Heart left ventricle (tissue), 13 donors: ENCODE data around the gene MYLK2.

Experiments used
- POLR2A ChIP-seq, 2 donors: fragments of 450-650 bp; IDR thresholded peaks; one replicate each; pipeline ENCODE4 v1.6.1; 2017; ENCODE audit warnings: antibody characterized with exemption in 2 of 2, mild to moderate bottlenecking in 2 of 2, moderate library complexity in 2 of 2
- TF ChIP-seq, protein P1 (sequence below), 12 donors: fragments of 200-600 bp; sonication (generic) in 4 of 12; IDR thresholded peaks; one replicate each; pipeline versions ENCODE4 v1.5.0 to v1.8.0; 2018 to 2022; ENCODE audit warnings: antibody characterized with exemption in 12 of 12, mild to moderate bottlenecking in 5 of 12
- donor health status: ischemic (EF 13 %, LVEDD 7.1; RV severe dilation, severe dysfunction).
- donor health status: DM: no; HTN: yes; CAD: no.
- donor health status: DM: no; HTN: no; CAD: no.
- donor health status: ischemic (EF 25% LVEDD 6.9; RV normal size, moderate dysfunction).
- donor health status: ischemic (EF 25% LVEDD 5.7; RV mildly dilated, moderate dysfunction).
- donor health status: ischemic (EF 35%, LVEDD 5.7; RV mildly dilated, moderate dysfunction).
- donor health status: nonischemic (EF 11% LVEDD 7.7; RV severe dilation, severe dysfunction).
- donor health status: DM: yes; HTN: yes; CAD: no.
- donor health status: PGD.
- donor health status: ischemic (EF 29% LVEDD 5.4; RV normal size, mild dysfunction).
- donor health status: nonischemic (EF 23%, LVEDD 6.1; RV moderate dilation, normal function).

DNA sequence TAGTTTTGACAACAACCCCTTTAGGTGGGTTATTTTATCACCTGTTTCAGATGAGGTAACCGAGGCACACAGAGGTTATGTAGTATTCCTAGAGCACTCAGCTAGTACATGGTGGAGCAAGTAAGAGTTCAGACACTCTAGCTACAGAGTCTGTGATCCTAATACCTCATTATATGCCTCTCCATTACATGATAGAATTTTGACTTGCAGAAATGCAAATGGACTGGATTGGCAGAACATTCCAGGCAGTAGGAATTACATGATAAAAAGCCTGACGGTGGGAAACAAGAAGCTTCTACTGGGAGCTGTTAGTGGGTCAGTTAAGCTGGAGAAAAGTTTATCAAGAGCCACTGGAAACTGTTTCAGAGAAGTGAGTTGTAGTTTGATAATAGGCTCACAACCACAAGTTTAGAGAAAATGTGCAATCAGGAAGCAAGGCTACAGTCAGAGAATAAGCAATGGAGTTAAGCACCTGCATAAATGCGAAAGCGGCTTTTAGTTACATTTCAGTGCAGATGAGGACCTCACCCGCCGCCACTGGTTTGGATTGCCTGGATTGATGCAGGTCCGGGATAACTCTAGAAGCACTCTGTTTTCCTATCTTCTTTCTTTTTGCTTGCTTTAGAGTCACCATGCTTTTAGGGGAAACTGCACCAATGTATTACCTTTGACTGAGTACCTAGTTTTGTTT is 34.7 kb upstream of the MYLK2 start:
- no peak for TF ChIP-seq POLR2A (IDR thresholded peaks at IDR 0.05)
- TF ChIP-seq, protein P1, sequence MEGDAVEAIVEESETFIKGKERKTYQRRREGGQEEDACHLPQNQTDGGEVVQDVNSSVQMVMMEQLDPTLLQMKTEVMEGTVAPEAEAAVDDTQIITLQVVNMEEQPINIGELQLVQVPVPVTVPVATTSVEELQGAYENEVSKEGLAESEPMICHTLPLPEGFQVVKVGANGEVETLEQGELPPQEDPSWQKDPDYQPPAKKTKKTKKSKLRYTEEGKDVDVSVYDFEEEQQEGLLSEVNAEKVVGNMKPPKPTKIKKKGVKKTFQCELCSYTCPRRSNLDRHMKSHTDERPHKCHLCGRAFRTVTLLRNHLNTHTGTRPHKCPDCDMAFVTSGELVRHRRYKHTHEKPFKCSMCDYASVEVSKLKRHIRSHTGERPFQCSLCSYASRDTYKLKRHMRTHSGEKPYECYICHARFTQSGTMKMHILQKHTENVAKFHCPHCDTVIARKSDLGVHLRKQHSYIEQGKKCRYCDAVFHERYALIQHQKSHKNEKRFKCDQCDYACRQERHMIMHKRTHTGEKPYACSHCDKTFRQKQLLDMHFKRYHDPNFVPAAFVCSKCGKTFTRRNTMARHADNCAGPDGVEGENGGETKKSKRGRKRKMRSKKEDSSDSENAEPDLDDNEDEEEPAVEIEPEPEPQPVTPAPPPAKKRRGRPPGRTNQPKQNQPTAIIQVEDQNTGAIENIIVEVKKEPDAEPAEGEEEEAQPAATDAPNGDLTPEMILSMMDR (IDR thresholded peaks at IDR 0.05) = no peak
